OCI-LY1 (cell line): ENCODE measurements around the gene TEC.
"Not testable (repeated sequence)": the region's sequence is repeated elsewhere in the genome, so short reads cannot be mapped to it uniquely, and the experiment has no call there.

Experiments
- H2AFZ ChIP-seq: fragments of 200-600 bp; sonication (generic), shearing (Covaris generic); 2 replicates; pipeline ENCODE4 v1.6.0; 2014; ENCODE audit warnings: antibody characterized with exemption, mild to moderate bottlenecking, low read length
- H3F3A ChIP-seq: fragments of 200-600 bp; sonication (generic), shearing (Covaris generic); 2 replicates; pipeline ENCODE4 v1.6.0; 2014; ENCODE audit warnings: mild to moderate bottlenecking, antibody characterized with exemption, low read length, moderate library complexity; ENCODE audit not compliant: insufficient read depth
- H3K27ac ChIP-seq: fragments of 200-600 bp; sonication (generic); 2 replicates; pipeline ENCODE4 v1.5.1; 2014; ENCODE audit warnings: low read length, mixed run types, mild to moderate bottlenecking, low read depth; ENCODE audit not compliant: poor library complexity, severe bottlenecking
- H3K27me3 ChIP-seq: fragments of 200-600 bp; sonication (generic); 2 replicates; pipeline ENCODE4 v1.6.0; 2014; ENCODE audit warnings: antibody characterized with exemption, mild to moderate bottlenecking, low read length, moderate library complexity; ENCODE audit not compliant: insufficient read depth
- H3K36me3 ChIP-seq: fragments of 200-600 bp; sonication (generic); 2 replicates; pipeline ENCODE4 v1.6.1; 2014; ENCODE audit warnings: mild to moderate bottlenecking, antibody characterized with exemption, low read length, moderate library complexity, mixed read lengths; ENCODE audit not compliant: insufficient read depth
- H3K4me1 ChIP-seq: fragments of 200-600 bp; sonication (generic); 2 replicates; pipeline ENCODE4 v1.5.1; 2014; ENCODE audit warnings: mild to moderate bottlenecking, low read length, moderate library complexity; ENCODE audit not compliant: insufficient read depth, severe bottlenecking
- H3K4me2 ChIP-seq: fragments of 200-600 bp; sonication (generic), shearing (Covaris generic); 2 replicates; pipeline ENCODE4 v1.6.1; 2014; ENCODE audit warnings: low read length
- H3K4me3 ChIP-seq: fragments of 200-600 bp; sonication (generic); 2 replicates; pipeline ENCODE4 v1.5.1; 2014; ENCODE audit warnings: low read length, low read depth, mild to moderate bottlenecking, mixed read lengths; ENCODE audit not compliant: poor library complexity, severe bottlenecking
- H3K79me2 ChIP-seq: fragments of 200-600 bp; shearing (Covaris generic); 2 replicates; pipeline ENCODE4 v1.6.1; 2016; ENCODE audit warnings: mixed run types, low read length, mixed read lengths; ENCODE audit not compliant: insufficient read depth
- H3K9ac ChIP-seq: fragments of 200-600 bp; sonication (generic), shearing (Covaris generic); 2 replicates; pipeline ENCODE4 v1.6.1; 2014; ENCODE audit warnings: mild to moderate bottlenecking, low read length, mixed read lengths
- H3K9me2 ChIP-seq: fragments of 200-600 bp; sonication (generic), shearing (Covaris generic); 2 replicates; pipeline ENCODE4 v1.6.1; 2014; ENCODE audit warnings: low read depth, mild to moderate bottlenecking, low read length, mixed read lengths
- H3K9me3 ChIP-seq: fragments of 200-600 bp; shearing (Covaris generic); 2 replicates; pipeline ENCODE4 v1.6.1; 2014; ENCODE audit warnings: low read length, mixed read lengths
- H4K20me1 ChIP-seq: fragments of 200-600 bp; sonication (generic), shearing (Covaris generic); 2 replicates; pipeline ENCODE4 v1.6.0; 2016; ENCODE audit warnings: mild to moderate bottlenecking, low read length; ENCODE audit not compliant: insufficient read depth
- EZH2 ChIP-seq: fragments of 200-600 bp; sonication (generic), shearing (Covaris generic); IDR thresholded peaks from 2 replicates; pipeline ENCODE4 v1.8.0; 2017; ENCODE audit warnings: borderline replicate concordance, mixed run types, mild to moderate bottlenecking, antibody characterized with exemption, low read length, moderate library complexity, mixed read lengths
- TF ChIP-seq, protein P1 (sequence below): fragments of 200-600 bp; sonication (generic), shearing (Covaris generic); IDR thresholded peaks from 2 replicates; pipeline ENCODE4 v1.5.1; 2017; ENCODE audit warnings: mild to moderate bottlenecking, antibody characterized with exemption, low read length, moderate library complexity, mixed read lengths

The TEC gene

DNA sequence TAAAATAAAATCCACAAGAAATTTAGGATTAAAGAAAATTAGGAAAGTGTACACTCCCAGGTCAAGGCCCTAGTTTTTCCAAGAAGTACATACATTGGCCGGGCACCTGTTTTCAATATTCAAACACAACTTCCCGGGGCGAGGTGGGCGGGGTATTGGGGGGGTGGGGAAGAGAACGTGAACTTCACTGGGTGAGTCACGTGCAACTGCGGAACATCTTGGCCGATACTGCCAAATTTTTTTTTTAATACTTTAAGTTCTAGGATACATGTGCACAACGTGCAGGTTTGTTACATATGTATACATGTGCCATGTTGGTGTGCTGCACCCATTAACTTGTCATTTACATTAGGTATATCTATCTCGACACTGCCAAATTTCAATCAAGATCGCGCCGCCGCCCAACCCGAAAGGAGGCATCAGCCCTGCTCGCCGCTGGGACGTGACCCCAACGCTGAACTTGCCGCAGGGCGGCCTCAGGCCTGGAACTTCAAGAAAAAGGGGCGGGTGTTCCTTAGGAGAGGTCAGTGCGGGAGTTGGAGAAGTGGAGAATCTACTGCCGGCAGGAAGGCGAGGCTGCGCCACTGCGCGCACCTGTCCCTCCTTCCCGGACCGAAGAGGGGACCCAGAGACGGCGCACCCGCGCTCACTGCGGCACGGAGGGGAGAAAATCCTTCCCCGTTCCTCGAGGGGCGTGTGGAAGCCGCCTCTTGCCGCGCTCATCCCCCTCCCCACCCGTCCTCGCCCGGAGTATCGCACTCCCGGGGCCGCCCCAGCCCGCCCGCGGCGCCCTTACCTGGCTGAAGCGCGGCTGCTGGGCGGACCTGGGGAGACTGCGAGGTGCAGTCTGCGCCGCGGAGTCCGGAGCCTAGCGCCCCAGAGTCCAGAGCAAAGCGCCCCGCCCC is at the start of gene TEC:
TEC (minus strand) TSS at position 883 of the 905 bp plus-strand sequence. CDS start 41,224 bp downstream, outside the sequence.
- Histone ChIP-seq H3F3A (no peaks in the 10 kb centered on the region), H3K27me3 (no peaks in the 10 kb centered on the region), H3K79me2 (peaks cover 27% of the 10 kb centered on the region), H3K4me3 (peak within 1 kb of the TSS; percentile 95), H3K27ac (peak within 1 kb of the TSS; percentile 67), H3K9ac (peak within 1 kb of the TSS; percentile 75), H2AFZ (no peak within 1 kb of the TSS), H3K4me1 (peaks cover 42% of the 10 kb centered on the region), H3K9me3 (no peaks in the 10 kb centered on the region), H3K36me3 (no peaks in the 10 kb centered on the region), H4K20me1 (no peaks in the 10 kb centered on the region), H3K9me2 (no peaks in the 10 kb centered on the region), H3K4me2 (peak within 1 kb of the TSS; percentile 78)
- TF ChIP-seq, protein P1, sequence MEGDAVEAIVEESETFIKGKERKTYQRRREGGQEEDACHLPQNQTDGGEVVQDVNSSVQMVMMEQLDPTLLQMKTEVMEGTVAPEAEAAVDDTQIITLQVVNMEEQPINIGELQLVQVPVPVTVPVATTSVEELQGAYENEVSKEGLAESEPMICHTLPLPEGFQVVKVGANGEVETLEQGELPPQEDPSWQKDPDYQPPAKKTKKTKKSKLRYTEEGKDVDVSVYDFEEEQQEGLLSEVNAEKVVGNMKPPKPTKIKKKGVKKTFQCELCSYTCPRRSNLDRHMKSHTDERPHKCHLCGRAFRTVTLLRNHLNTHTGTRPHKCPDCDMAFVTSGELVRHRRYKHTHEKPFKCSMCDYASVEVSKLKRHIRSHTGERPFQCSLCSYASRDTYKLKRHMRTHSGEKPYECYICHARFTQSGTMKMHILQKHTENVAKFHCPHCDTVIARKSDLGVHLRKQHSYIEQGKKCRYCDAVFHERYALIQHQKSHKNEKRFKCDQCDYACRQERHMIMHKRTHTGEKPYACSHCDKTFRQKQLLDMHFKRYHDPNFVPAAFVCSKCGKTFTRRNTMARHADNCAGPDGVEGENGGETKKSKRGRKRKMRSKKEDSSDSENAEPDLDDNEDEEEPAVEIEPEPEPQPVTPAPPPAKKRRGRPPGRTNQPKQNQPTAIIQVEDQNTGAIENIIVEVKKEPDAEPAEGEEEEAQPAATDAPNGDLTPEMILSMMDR, result no peak
- no peak for TF ChIP-seq EZH2

DNA sequence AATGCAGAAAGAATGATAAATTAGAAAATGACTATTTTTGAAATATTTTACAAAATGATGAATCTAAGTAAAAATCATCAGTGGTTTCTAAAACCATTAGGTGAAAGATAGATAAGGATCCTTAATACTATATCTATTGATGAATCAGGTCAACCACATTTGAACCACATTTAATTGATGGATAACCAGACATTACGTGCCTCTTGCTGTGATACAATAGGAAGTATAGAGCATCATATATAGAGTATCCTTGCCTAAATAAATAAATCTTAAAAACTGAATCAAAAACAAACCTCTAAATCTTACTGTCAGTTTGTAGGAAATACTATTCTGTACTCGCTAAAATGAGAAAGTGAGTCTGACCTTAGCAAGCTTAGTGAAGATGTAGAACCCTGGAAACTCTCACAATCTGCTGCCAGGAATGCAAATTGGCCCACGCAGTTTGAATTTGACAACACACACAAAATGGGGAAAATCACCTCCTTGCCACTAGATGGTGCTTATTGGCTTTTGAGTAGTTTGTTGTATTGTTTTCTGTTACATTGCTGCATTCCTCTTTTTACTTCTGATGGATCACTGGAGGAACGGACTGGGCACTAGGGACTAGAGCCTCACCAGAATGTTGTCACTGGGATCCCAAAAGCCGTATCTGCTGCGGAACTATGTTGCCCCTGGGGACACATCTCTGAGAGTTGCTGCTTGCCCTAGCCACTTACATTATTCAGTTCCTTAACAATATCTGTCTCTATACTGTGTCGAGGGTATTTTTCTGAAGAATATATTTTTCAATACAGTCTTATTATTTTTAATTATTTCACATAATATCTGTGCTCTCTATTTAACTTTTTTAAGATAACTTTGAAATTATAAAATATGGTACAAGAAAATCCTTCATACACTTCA is 46.3 kb upstream of the TEC start:
- H4K20me1 ChIP-seq, result no peaks in the 10 kb centered on the region
- no peak for TF ChIP-seq EZH2
- TF ChIP-seq, protein P1, result peak; percentile 75
- no peaks in the 10 kb centered on the region for H3F3A ChIP-seq
- no peak overlapping the region for H3K9ac ChIP-seq
- no peaks in the 10 kb centered on the region for H3K4me1 ChIP-seq
- H3K4me3 ChIP-seq, result no peak overlapping the region
- H3K9me2 ChIP-seq, result no peaks in the 10 kb centered on the region
- no peak overlapping the region for H3K27ac ChIP-seq
- H3K4me2 ChIP-seq, result no peak overlapping the region
- H2AFZ ChIP-seq, result no peak overlapping the region
- H3K9me3 ChIP-seq, result no peaks in the 10 kb centered on the region
- no peaks in the 10 kb centered on the region for H3K36me3 ChIP-seq
- no peaks in the 10 kb centered on the region for H3K27me3 ChIP-seq
- no peaks in the 10 kb centered on the region for H3K79me2 ChIP-seq

DNA sequence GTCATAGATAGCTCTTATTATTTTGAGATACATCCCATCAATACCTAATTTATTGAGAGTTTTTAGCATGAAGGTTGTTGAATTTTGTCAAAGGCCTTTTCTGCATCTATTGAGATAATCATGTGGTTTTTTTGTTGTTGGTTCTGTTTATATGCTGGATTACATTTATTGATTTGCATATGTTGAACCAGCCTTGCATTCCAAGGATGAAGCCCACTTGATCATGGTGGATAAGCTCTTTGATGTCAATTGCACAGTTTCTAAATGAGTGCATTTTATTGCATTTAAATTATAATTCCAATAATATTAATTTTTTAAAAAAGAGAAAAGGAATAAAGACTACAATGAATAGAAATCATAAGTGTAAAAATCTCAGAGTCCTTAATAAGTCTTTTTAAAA is 45.1 kb upstream of the TEC start:
- not testable (repeated sequence) for H3K4me1 ChIP-seq, H3K27ac ChIP-seq, H3K9me2 ChIP-seq, H2AFZ ChIP-seq, H3K27me3 ChIP-seq, H3K79me2 ChIP-seq, H3K4me3 ChIP-seq, H3K36me3 ChIP-seq, H3K9me3 ChIP-seq, H4K20me1 ChIP-seq, H3F3A ChIP-seq, H3K4me2 ChIP-seq, H3K9ac ChIP-seq
